CD4-positive, alpha-beta T cell treated with Interleukin-17A for 1 hour (primary cell): ENCODE data around the gene GINS1.

Source experiments
- DNase-seq: peaks from one replicate; pipeline ENCODE4 v3.0.0-alpha.2; 2020

GINS1 gene

GRCh38 chr20:25496165-25496967, 88.9 kb downstream of the GINS1 start:
- DNase-seq = no peak

- no peak for DNase-seq
Observed at GRCh38 chr20:25496968-25497401, 89.5 kb downstream of the GINS1 start.

- no peak for DNase-seq
Observed at GRCh38 chr20:25497586-25498279, 90.3 kb downstream of the GINS1 start.
